ENCODE data around the gene PASK. TPM values are rescaled to one million over a fixed set of nuclear protein-coding genes. Genes with fewer than 3 reads are reported as not detected.

The PASK gene
- total and polyA plus RNA-seq, 3 donors from 2014 or later = 48.6 to 57.6 (median 54.0) TPM

GRCh38 chr2:241071677-241072111, 77.6 kb downstream of the PASK start:
- TF ChIP-seq POLR2A (IDR thresholded peaks at IDR 0.05) = no peak
- TF ChIP-seq, protein P1, sequence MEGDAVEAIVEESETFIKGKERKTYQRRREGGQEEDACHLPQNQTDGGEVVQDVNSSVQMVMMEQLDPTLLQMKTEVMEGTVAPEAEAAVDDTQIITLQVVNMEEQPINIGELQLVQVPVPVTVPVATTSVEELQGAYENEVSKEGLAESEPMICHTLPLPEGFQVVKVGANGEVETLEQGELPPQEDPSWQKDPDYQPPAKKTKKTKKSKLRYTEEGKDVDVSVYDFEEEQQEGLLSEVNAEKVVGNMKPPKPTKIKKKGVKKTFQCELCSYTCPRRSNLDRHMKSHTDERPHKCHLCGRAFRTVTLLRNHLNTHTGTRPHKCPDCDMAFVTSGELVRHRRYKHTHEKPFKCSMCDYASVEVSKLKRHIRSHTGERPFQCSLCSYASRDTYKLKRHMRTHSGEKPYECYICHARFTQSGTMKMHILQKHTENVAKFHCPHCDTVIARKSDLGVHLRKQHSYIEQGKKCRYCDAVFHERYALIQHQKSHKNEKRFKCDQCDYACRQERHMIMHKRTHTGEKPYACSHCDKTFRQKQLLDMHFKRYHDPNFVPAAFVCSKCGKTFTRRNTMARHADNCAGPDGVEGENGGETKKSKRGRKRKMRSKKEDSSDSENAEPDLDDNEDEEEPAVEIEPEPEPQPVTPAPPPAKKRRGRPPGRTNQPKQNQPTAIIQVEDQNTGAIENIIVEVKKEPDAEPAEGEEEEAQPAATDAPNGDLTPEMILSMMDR (IDR thresholded peaks at IDR 0.05) = no peak
- peak; percentile 11 for DNase-seq
- intact Hi-C loops (cut with DNase I; ENCODE audit: low total_unique reads) = no loop called here

GRCh38 chr2:241070811-241071676, 78.2 kb downstream of the PASK start:
- Histone ChIP-seq H3K4me3 (no peak overlapping the region), H3K4me1 (no peaks in the 10 kb centered on the region), H3K9me3 (no peaks in the 10 kb centered on the region), H3K27ac (no peak overlapping the region), H3K27me3 (no peaks in the 10 kb centered on the region), H3K36me3 (ENCODE audit: low read depth, missing control alignments) (no peaks in the 10 kb centered on the region)
- intact Hi-C loops (cut with DNase I; ENCODE audit: low total_unique reads) = no loop called here
- TF ChIP-seq, protein P1 (IDR thresholded peaks at IDR 0.05) = no peak
- no peak for TF ChIP-seq POLR2A (IDR thresholded peaks at IDR 0.05)
- DNase-seq = peak; percentile 10
- WGBS, 2 donors = 69 to 79% methylated on average over 10 to 31 of the region's 31 CpGs

More at GRCh38 chr2:241071677-241072111, 77.6 kb downstream of the PASK start:
- Histone ChIP-seq H3K27ac (no peak overlapping the region), H3K36me3 (ENCODE audit: low read depth, missing control alignments) (no peaks in the 10 kb centered on the region), H3K4me1 (no peaks in the 10 kb centered on the region), H3K4me3 (no peak overlapping the region), H3K27me3 (no peaks in the 10 kb centered on the region), H3K9me3 (no peaks in the 10 kb centered on the region)
- 90 to 92% methylated on average over 2 to 25 of the region's 25 CpGs for WGBS, 2 donors

DNA sequence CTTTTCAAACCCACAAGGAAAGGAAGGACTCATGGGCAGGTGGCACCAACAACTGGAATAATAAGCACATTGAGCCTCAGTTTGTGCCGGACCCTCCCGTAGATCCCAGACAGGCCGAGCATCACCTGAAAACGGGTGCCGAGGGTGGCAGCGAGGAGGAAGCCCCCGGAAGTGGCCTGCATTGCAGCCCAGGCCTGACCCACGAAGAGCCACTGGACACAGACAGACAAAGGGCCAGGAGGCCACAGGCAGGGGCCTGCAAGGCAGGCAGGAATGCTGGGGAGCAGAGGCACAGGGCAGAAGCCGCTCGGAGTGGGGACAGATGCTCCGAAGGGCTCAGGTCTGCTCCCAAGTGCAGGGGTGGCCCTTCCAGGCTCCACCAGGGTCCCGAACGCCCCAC, 78.9 kb downstream of the PASK start:
- no peak for TF ChIP-seq POLR2A (IDR thresholded peaks at IDR 0.05)
- TF ChIP-seq, protein P1 (IDR thresholded peaks at IDR 0.05) = no peak

GRCh38 chr2:241069821-241070281, 79.4 kb downstream of the PASK start:
- Histone ChIP-seq H3K4me1 (no peaks in the 10 kb centered on the region), H3K9me3 (no peaks in the 10 kb centered on the region), H3K36me3 (ENCODE audit: low read depth, missing control alignments) (no peaks in the 10 kb centered on the region), H3K27ac (no peak overlapping the region), H3K4me3 (no peak overlapping the region), H3K27me3 (no peaks in the 10 kb centered on the region)
- WGBS, 2 donors = 81 to 94% methylated on average over 5 to 26 of the region's 26 CpGs
- DNase-seq = peak; percentile 13
- intact Hi-C loops (cut with DNase I; ENCODE audit: low total_unique reads) = no loop called here
- no peak for TF ChIP-seq POLR2A (IDR thresholded peaks at IDR 0.05)
- TF ChIP-seq, protein P1 (IDR thresholded peaks at IDR 0.05) = no peak

More for the DNA sequence above, 78.9 kb downstream of the PASK start:
- no peak for DNase-seq
- H3K27me3 ChIP-seq = no peaks in the 10 kb centered on the region
- H3K4me3 ChIP-seq = no peak overlapping the region
- H3K36me3 ChIP-seq (ENCODE audit: low read depth, missing control alignments) = no peaks in the 10 kb centered on the region
- WGBS, 2 donors = 88 to 90% methylated on average over 13 of the region's 13 CpGs
- H3K4me1 ChIP-seq = no peaks in the 10 kb centered on the region
- H3K9me3 ChIP-seq = no peaks in the 10 kb centered on the region
- intact Hi-C loops (cut with DNase I; ENCODE audit: low total_unique reads) = no loop called here
- no peak overlapping the region for H3K27ac ChIP-seq

All from testis (tissue), 3 donors.